Neuronal stem cell (in vitro differentiated cells): ENCODE measurements around the gene NT5C3B.

ENCODE experiments used
- DNase-seq: peaks from one replicate; pipeline ENCODE4 v3.0.0-alpha.2; 2013; ENCODE audit warnings: low spot score
- H2AFZ ChIP-seq: one replicate; pipeline ENCODE4 v1.6.1; 2013; ENCODE audit warnings: mild to moderate bottlenecking, low read length, inconsistent platforms
- H2AK5ac ChIP-seq: 2 replicates; pipeline ENCODE4 v1.6.1; 2013; ENCODE audit warnings: low read depth, mild to moderate bottlenecking, inconsistent platforms, low read length, moderate library complexity, mixed read lengths
- H2BK120ac ChIP-seq: 2 replicates; pipeline ENCODE4 v1.6.1; 2013; ENCODE audit warnings: low read depth, mild to moderate bottlenecking, inconsistent platforms, low read length, moderate library complexity, mixed read lengths
- H2BK12ac ChIP-seq: one replicate; pipeline ENCODE4 v1.6.1; 2013; ENCODE audit warnings: low read length, inconsistent platforms
- H2BK15ac ChIP-seq: 2 replicates; pipeline ENCODE4 v1.6.1; 2013; ENCODE audit warnings: mild to moderate bottlenecking, low read length, inconsistent platforms, mixed read lengths
- H2BK5ac ChIP-seq: one replicate; pipeline ENCODE4 v1.6.1; 2013; ENCODE audit warnings: inconsistent platforms, mild to moderate bottlenecking, low read length, moderate library complexity
- H3K14ac ChIP-seq: one replicate; pipeline ENCODE4 v1.6.1; 2013; ENCODE audit warnings: low read length, inconsistent platforms
- H3K18ac ChIP-seq: 2 replicates; pipeline ENCODE4 v1.6.1; 2013; ENCODE audit warnings: low read length, inconsistent platforms
- H3K23ac ChIP-seq: 2 replicates; pipeline ENCODE4 v1.6.1; 2013; ENCODE audit warnings: low read depth, mild to moderate bottlenecking, mixed read lengths, low read length, inconsistent platforms; ENCODE audit not compliant: poor library complexity
- H3K27ac ChIP-seq: replicated peaks from 3 replicates; pipeline ENCODE4 v1.5.1; 2013; ENCODE audit warnings: low read length, inconsistent platforms
- H3K27me3 ChIP-seq, 3 experiments: 2 replicates each; pipeline ENCODE4 v1.6.1; 2013; ENCODE audit warnings: low read length in 3 of 3, mild to moderate bottlenecking in 2 of 3, inconsistent platforms in 1 of 3, low read depth in 1 of 3, mixed read lengths in 1 of 3, moderate library complexity in 1 of 3; ENCODE audit not compliant: control insufficient read depth in 3 of 3, insufficient read depth in 3 of 3
- H3K36me3 ChIP-seq, 2 donors: replicated peaks in 1 of 2; 2 replicates each; pipeline ENCODE4 v1.6.1; 2013; ENCODE audit warnings: low read length in 2 of 2; ENCODE audit not compliant: control insufficient read depth in 2 of 2, insufficient read depth in 2 of 2
- H3K4ac ChIP-seq: 2 replicates; pipeline ENCODE4 v1.6.1; 2013; ENCODE audit warnings: inconsistent platforms, mild to moderate bottlenecking, low read length, moderate library complexity
- H3K4me1 ChIP-seq, 2 donors: 1 replicate in 1 of 2; 2 replicates in 1 of 2; pipeline ENCODE4 v1.6.1; 2013; ENCODE audit warnings: low read length in 2 of 2, low read depth in 1 of 2; ENCODE audit not compliant: control insufficient read depth in 2 of 2, insufficient read depth in 1 of 2
- H3K4me2 ChIP-seq: one replicate; pipeline ENCODE4 v1.6.1; 2013; ENCODE audit warnings: mild to moderate bottlenecking, low read length, inconsistent platforms; ENCODE audit not compliant: insufficient read depth, poor library complexity, severe bottlenecking
- H3K4me3 ChIP-seq, 2 donors: 2 replicates each; pipeline ENCODE4 v1.5.1; 2013; ENCODE audit warnings: low read length in 2 of 2, mild to moderate bottlenecking in 2 of 2, inconsistent platforms in 1 of 2, moderate library complexity in 1 of 2
- H3K79me1 ChIP-seq: one replicate; pipeline ENCODE4 v1.6.1; 2013; ENCODE audit warnings: low read depth, mild to moderate bottlenecking, inconsistent platforms, low read length, moderate library complexity
- H3K9ac ChIP-seq: one replicate; pipeline ENCODE4 v1.6.1; 2013; ENCODE audit warnings: mild to moderate bottlenecking, low read depth, low read length, inconsistent platforms; ENCODE audit not compliant: poor library complexity
- H3K9me3 ChIP-seq, 2 donors: replicated peaks in 1 of 2; 2 replicates each; pipeline versions ENCODE3 to v1.6.1; 2013; ENCODE audit warnings: low read length in 2 of 2, mild to moderate bottlenecking in 2 of 2, inconsistent platforms in 1 of 2, low read depth in 1 of 2, mixed read lengths in 1 of 2, moderate library complexity in 1 of 2; ENCODE audit not compliant: control insufficient read depth in 2 of 2, insufficient read depth in 1 of 2
- H4K8ac ChIP-seq: one replicate; pipeline ENCODE4 v1.6.1; 2013; ENCODE audit warnings: low read depth, mild to moderate bottlenecking, inconsistent platforms, low read length, moderate library complexity
- H4K91ac ChIP-seq: one replicate; pipeline ENCODE4 v1.6.1; 2013; ENCODE audit warnings: low read length, low read depth, mild to moderate bottlenecking, inconsistent platforms; ENCODE audit not compliant: poor library complexity
- WGBS, 2 donors: extraction: QIAGEN DNeasy Blood & Tissue Kit; methylation state at CpG; one replicate each; pipeline ENCODE4 v1.1.7; 2013; ENCODE audit warnings: missing lambda C conversion rate in 2 of 2, mixed read lengths in 1 of 2; ENCODE audit not compliant: insufficient read length in 2 of 2, insufficient replicate concordance in 1 of 2; ENCODE audit errors: extremely low coverage in 2 of 2; 5-methylcytosine and 5-hydroxymethylcytosine counted together

The NT5C3B gene

DNA sequence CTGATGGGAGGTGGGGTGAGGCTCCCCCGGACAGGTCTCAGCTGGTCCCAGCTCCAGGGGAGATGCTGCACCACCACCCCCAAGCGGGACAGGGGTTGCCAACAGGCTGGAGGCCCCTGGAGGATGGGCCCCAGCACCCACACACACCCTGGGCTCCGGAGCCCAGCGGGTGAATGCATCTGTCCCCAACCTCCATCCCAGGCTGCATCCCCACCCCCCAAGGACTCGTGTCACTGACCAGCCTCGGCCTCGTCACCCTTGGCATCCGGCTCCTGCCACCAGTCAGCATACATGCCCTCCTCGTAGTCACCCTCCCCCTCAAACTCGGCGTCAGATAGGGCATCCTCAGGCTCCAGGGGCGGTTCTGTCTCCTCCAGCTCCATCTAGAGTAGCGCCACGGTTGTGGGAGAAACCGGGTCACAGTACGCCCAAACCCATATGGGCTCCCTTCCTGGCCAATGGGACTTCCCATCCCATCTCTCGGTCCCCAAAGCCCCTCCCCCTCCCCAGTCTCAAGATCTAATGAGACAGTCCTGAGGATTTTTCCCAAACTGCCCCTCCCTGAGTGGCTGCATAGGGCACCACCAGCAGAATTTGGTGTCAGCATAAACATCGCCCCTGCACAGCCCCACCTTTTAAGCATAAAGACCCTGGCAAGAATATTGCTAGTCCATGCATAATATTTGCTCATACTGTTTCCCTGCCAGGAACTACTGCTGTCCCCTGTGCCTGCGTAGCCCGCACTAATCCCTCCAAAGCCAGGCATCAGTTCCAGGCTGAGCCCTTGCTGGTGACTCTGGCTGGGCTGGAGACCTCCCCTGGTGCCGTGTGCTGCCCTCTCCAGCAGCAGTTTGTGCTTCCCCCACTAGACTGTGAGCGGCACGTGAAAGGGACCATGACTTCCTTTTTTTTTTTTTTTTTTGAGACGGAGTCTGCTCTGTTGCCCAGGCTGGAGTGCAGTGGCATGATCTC lies 32.7 kb downstream of the NT5C3B start:
- Histone ChIP-seq H3K79me1 (peaks cover 4% of the 10 kb centered on the region), H3K9me3 (peaks cover 0 to 2% of the 10 kb centered on the region in 2 donors), H3K27me3 (no peaks in the 10 kb centered on the region), H2AFZ (no peak overlapping the region), H2BK12ac (peak overlapping the region; percentile 41), H2BK15ac (peak overlapping the region; percentile 49), H2BK5ac (peak overlapping the region; percentile 39), H3K9ac (peak overlapping the region; percentile 44), H3K4me2 (no peak overlapping the region), H3K4ac (no peak overlapping the region), H3K4me3 (no peak overlapping the region), H3K36me3 (peaks cover 20 to 35% of the 10 kb centered on the region in 2 donors), H3K23ac (peak overlapping the region; percentile 43), H3K27ac (peak overlapping the region; percentile 39), H2BK120ac (no peak overlapping the region), H4K8ac (no peak overlapping the region), H3K14ac (no peak overlapping the region), H3K4me1 (peaks cover 11% of the 10 kb centered on the region in 2 donors), H3K18ac (peak overlapping the region; percentile 28), H2AK5ac (no peak overlapping the region), H4K91ac (no peak overlapping the region)
- no peak for DNase-seq
- WGBS, 2 donors, result no CpG with 5 or more reads among the region's 24 CpGs

DNA sequence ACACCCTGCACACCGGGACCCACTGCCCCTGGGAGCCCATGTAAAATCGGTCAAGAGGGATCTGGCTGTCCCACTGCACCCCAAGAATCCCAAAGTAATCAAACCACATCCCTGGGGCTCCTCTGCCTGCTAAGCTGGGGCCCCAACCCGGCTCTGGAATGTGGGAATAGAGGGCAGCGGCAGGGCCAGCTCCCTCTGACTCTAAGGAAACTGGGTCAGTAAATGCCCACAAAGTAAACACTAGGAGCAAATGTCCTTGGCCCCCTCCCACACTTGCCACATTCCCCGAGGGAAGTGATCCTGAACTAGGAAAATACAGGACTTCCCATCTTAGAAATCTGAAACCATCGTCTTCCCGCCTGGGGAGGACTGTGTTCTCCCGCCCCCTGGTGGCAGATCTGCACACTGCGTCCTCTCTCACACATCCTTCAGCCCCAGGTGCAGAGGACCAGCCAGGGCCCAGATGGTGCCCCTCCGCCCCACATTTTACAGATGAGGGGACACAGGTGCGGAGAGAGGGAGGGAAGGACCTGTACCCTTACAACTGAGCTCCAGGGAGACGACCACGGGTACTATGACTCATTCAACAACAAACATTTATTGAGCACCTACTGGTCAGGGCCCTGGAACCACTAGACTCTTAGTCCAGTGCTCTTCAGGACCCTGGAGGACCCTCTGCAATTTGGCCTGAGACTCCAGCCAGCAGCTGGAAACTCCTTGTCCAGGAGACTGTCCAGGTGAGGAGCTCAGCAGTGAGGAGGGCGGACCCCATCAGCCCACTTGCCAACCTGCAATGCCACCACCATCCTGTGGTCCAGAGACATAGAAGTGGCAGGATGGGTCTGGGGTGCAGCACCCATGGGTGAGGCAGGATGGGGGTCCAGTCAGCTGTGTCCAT lies 34.4 kb downstream of the NT5C3B start:
- Histone ChIP-seq H3K36me3 (peaks cover 16 to 25% of the 10 kb centered on the region in 2 donors), H3K9me3 (peaks cover 0 to 2% of the 10 kb centered on the region in 2 donors), H2BK120ac (no peak overlapping the region), H3K18ac (peak overlapping the region; percentile 44), H3K23ac (no peak overlapping the region), H3K79me1 (peaks cover 4% of the 10 kb centered on the region), H3K14ac (no peak overlapping the region), H4K8ac (no peak overlapping the region), H3K4ac (no peak overlapping the region), H4K91ac (no peak overlapping the region), H3K4me2 (no peak overlapping the region), H2BK12ac (no peak overlapping the region), H2BK5ac (no peak overlapping the region), H3K9ac (no peak overlapping the region), H3K4me3 (no peak overlapping the region), H2AFZ (peak overlapping the region; percentile 73), H3K27ac (no peak overlapping the region), H3K4me1 (peaks cover 10 to 11% of the 10 kb centered on the region in 2 donors), H3K27me3 (no peaks in the 10 kb centered on the region), H2BK15ac (no peak overlapping the region), H2AK5ac (peak overlapping the region; percentile 63)
- peak; percentile 77 for DNase-seq
- no CpG with 5 or more reads among the region's 14 CpGs for WGBS, 2 donors

DNA sequence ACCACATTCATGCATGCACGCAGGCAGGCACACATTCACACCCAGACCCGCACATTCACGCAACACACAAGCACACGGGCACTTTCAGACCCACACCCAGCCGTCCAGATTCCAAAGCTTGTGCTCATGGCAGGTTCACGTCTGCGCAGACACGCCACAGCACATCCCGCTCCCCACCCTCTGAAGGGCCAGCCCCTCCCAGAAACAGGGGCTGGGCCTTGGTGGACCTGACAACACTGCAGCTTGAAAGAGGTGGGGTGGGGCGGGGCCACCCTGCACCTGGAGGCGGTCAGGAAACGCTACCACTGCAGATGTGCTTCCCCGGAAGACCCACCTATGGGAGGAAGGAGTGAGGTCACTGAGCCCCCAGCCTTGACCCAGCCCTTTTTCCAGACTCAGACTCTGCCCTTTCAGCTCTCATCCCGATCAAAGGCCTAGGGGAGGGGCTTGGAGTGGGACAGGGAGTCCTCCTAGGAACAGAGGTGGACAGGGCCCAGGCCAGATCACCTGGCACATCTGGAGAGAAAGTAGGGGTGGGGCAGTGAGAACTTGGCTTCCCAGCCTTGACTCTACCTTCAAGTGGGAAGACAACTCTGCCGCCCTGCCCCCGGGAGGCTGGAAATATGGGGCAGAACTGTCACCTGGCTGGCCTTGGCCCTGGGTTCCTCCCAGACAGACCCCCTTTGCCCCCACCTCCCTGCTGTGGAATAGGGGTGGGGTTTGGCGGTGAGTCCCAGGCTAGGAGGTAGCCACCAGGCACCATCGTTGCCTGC lies 35.2 kb downstream of the NT5C3B start:
- peaks cover 10 to 11% of the 10 kb centered on the region in 2 donors for H3K4me1 ChIP-seq
- H2BK12ac ChIP-seq, result no peak overlapping the region
- peak overlapping the region; percentile 23 for H2AK5ac ChIP-seq
- H3K23ac ChIP-seq, result peak overlapping the region; percentile 90
- no peak overlapping the region for H3K9ac ChIP-seq
- no peak overlapping the region for H3K4ac ChIP-seq
- no peak overlapping the region for H2BK5ac ChIP-seq
- H2BK15ac ChIP-seq, result no peak overlapping the region
- H3K14ac ChIP-seq, result no peak overlapping the region
- H3K9me3 ChIP-seq, result peaks cover 0 to 2% of the 10 kb centered on the region in 2 donors
- no peak overlapping the region for H4K91ac ChIP-seq
- H2AFZ ChIP-seq, result peak overlapping the region; percentile 73
- no CpG with 5 or more reads among the region's 18 CpGs for WGBS, 2 donors
- DNase-seq, result no peak
- H4K8ac ChIP-seq, result no peak overlapping the region
- H3K27me3 ChIP-seq, result no peaks in the 10 kb centered on the region
- peak overlapping the region; percentile 59 for H3K18ac ChIP-seq
- no peak overlapping the region for H2BK120ac ChIP-seq
- no peak overlapping the region for H3K4me3 ChIP-seq
- H3K27ac ChIP-seq, result no peak overlapping the region
- peaks cover 12 to 18% of the 10 kb centered on the region in 2 donors for H3K36me3 ChIP-seq
- H3K4me2 ChIP-seq, result peak overlapping the region; percentile 11
- peaks cover 4% of the 10 kb centered on the region for H3K79me1 ChIP-seq
